ENCODE data around the gene TBC1D5.

DNA sequence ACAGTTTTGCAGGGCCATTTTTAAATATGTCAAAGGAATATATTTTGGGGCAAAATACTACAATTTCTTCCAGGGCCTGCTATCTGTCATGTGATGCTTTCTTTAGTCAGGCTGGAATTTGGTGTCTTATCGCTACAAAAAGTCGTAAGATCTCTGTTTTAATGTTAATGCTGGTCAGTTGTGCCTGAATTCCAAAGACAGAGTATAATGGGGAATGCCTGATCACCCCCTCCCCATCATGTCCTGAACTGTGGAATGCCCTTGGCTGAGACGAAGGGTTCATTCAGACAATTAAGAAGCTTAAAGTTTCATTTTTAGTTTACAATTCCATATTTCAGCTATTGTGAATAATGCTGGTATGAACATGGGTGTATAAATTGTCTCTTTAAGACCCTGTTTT, 203.0 kb downstream of the TBC1D5 start:
- TF ChIP-seq, protein P1, sequence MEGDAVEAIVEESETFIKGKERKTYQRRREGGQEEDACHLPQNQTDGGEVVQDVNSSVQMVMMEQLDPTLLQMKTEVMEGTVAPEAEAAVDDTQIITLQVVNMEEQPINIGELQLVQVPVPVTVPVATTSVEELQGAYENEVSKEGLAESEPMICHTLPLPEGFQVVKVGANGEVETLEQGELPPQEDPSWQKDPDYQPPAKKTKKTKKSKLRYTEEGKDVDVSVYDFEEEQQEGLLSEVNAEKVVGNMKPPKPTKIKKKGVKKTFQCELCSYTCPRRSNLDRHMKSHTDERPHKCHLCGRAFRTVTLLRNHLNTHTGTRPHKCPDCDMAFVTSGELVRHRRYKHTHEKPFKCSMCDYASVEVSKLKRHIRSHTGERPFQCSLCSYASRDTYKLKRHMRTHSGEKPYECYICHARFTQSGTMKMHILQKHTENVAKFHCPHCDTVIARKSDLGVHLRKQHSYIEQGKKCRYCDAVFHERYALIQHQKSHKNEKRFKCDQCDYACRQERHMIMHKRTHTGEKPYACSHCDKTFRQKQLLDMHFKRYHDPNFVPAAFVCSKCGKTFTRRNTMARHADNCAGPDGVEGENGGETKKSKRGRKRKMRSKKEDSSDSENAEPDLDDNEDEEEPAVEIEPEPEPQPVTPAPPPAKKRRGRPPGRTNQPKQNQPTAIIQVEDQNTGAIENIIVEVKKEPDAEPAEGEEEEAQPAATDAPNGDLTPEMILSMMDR (conservative IDR thresholded peaks at IDR 0.05; ENCODE audit: low read length) = no peak
- no peak for TF ChIP-seq EZH2phosphoT487 (IDR thresholded peaks at IDR 0.05; ENCODE audit: borderline replicate concordance)

Data from Loucy (cell line).